ENCODE data around the gene SNRNP200.

- no peak for TF ChIP-seq POLR2A (IDR thresholded peaks at IDR 0.05)
- no peak for TF ChIP-seq CTCF (IDR thresholded peaks at IDR 0.05)
These were observed 8.4 kb downstream of the SNRNP200 start for GRCh38 chr2:96296925-96297324.
